Nephron (organoid): Measurements from ENCODE around the gene RGS6.

ENCODE experiments used
- H3K27ac Mint-ChIP-seq, 3 experiments: 2 replicates each; pipeline ENCODE4 v1.8.0; 2020; ENCODE audit warnings: mixed read lengths in 3 of 3, mild to moderate bottlenecking in 2 of 3, moderate library complexity in 1 of 3
- H3K27me3 Mint-ChIP-seq: 2 replicates; pipeline ENCODE4 v1.8.0; 2021; ENCODE audit warnings: low read depth, mild to moderate bottlenecking, moderate library complexity, mixed read lengths
- H3K36me3 Mint-ChIP-seq: 2 replicates; pipeline ENCODE4 v1.8.0; 2020; ENCODE audit warnings: low read depth, mixed read lengths
- H3K4me1 Mint-ChIP-seq: 2 replicates; pipeline ENCODE4 v1.8.0; 2020; ENCODE audit warnings: mixed read lengths
- H3K4me3 Mint-ChIP-seq, 3 experiments: 2 replicates each; pipeline ENCODE4 v1.8.0; 2020; ENCODE audit warnings: mild to moderate bottlenecking in 3 of 3, mixed read lengths in 3 of 3, moderate library complexity in 2 of 3
- H3K9me3 Mint-ChIP-seq: 2 replicates; pipeline ENCODE4 v1.8.0; 2020; ENCODE audit warnings: mixed read lengths
- TF ChIP-seq, protein P1 (sequence below), 3 experiments: fragments of 200-600 bp; sonication (generic); IDR thresholded peaks; one replicate each; pipeline ENCODE4 v1.5.0; 2021; ENCODE audit warnings: antibody characterized with exemption in 3 of 3; ENCODE audit not compliant: unreplicated experiment in 3 of 3

RGS6 gene

GRCh38 chr14:72404998-72405397, 472.8 kb downstream of the RGS6 start:
- peaks cover 7% of the 10 kb centered on the region for H3K4me1 Mint-ChIP-seq
- TF ChIP-seq, protein P1, sequence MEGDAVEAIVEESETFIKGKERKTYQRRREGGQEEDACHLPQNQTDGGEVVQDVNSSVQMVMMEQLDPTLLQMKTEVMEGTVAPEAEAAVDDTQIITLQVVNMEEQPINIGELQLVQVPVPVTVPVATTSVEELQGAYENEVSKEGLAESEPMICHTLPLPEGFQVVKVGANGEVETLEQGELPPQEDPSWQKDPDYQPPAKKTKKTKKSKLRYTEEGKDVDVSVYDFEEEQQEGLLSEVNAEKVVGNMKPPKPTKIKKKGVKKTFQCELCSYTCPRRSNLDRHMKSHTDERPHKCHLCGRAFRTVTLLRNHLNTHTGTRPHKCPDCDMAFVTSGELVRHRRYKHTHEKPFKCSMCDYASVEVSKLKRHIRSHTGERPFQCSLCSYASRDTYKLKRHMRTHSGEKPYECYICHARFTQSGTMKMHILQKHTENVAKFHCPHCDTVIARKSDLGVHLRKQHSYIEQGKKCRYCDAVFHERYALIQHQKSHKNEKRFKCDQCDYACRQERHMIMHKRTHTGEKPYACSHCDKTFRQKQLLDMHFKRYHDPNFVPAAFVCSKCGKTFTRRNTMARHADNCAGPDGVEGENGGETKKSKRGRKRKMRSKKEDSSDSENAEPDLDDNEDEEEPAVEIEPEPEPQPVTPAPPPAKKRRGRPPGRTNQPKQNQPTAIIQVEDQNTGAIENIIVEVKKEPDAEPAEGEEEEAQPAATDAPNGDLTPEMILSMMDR (IDR thresholded peaks at IDR 0.05; ENCODE audit: unreplicated experiment in 3 of 3) = no peak
- H3K27ac Mint-ChIP-seq = no peak overlapping the region
- H3K9me3 Mint-ChIP-seq = peaks cover 2% of the 10 kb centered on the region
- no peaks in the 10 kb centered on the region for H3K27me3 Mint-ChIP-seq
- no peak overlapping the region for H3K4me3 Mint-ChIP-seq
- H3K36me3 Mint-ChIP-seq = no peaks in the 10 kb centered on the region

GRCh38 chr14:72408020-72408419, 475.8 kb downstream of the RGS6 start:
- no peaks in the 10 kb centered on the region for H3K27me3 Mint-ChIP-seq
- no peaks in the 10 kb centered on the region for H3K36me3 Mint-ChIP-seq
- TF ChIP-seq, protein P1 (IDR thresholded peaks at IDR 0.05; ENCODE audit: unreplicated experiment in 3 of 3) = no peak
- H3K27ac Mint-ChIP-seq = no peak overlapping the region
- H3K4me3 Mint-ChIP-seq = no peak overlapping the region
- peaks cover 13% of the 10 kb centered on the region for H3K9me3 Mint-ChIP-seq
- H3K4me1 Mint-ChIP-seq = no peaks in the 10 kb centered on the region

- TF ChIP-seq, protein P1 (IDR thresholded peaks at IDR 0.05; ENCODE audit: unreplicated experiment in 3 of 3) = no peak
Observed at GRCh38 chr14:72409047-72409446, 476.8 kb downstream of the RGS6 start.

DNA sequence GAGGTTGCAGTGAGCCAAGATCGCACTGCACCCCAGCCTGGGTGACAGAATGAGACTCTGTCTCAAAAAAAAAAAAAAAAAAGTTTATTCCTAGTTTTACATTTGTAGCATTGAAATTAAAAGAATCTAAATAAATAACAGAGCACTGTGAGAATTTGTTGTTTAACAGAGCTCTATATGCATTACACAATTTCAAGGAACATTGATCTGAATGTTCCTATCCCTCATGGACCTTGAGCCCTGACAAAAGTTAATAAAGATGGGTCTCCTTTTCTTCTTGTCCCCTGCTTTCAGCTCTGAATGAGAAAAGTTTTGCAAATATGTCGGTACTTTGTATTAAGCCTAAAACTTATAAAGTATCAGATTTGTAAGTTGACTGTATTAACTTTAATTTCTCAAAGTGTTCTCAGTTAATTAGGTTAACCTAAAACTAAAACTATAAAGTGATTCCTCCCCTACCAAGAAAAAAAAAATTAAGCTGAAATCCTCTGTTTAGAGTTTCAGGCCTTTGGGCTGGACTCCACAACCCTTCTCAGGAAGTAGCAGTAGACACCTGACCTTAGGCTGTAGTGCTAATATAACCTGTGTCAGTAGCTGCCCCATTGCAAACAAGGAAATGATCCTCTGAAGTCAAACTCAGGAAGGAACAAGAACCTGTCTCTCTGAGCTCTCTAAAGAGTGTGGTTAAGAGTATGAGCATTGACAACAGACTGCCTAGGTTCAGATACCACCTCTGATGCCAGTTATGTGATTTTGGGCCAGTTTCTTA, 484.0 kb downstream of the RGS6 start:
- Mint-ChIP-seq H3K36me3 (peaks cover 4% of the 10 kb centered on the region), H3K4me1 (peaks cover 6% of the 10 kb centered on the region), H3K4me3 (no peak overlapping the region), H3K9me3 (peaks cover 26% of the 10 kb centered on the region), H3K27me3 (no peaks in the 10 kb centered on the region), H3K27ac (no peak overlapping the region)
- TF ChIP-seq, protein P1 (IDR thresholded peaks at IDR 0.05; ENCODE audit: unreplicated experiment in 3 of 3) = no peak

More at GRCh38 chr14:72409047-72409446, 476.8 kb downstream of the RGS6 start:
- no peak overlapping the region for H3K27ac Mint-ChIP-seq
- no peaks in the 10 kb centered on the region for H3K4me1 Mint-ChIP-seq
- H3K36me3 Mint-ChIP-seq = no peaks in the 10 kb centered on the region
- H3K4me3 Mint-ChIP-seq = no peak overlapping the region
- peaks cover 14% of the 10 kb centered on the region for H3K9me3 Mint-ChIP-seq
- no peaks in the 10 kb centered on the region for H3K27me3 Mint-ChIP-seq

- Mint-ChIP-seq H3K4me3 (no peak overlapping the region), H3K9me3 (peaks cover 23% of the 10 kb centered on the region), H3K27me3 (no peaks in the 10 kb centered on the region), H3K36me3 (peaks cover 4% of the 10 kb centered on the region), H3K4me1 (peaks cover 6% of the 10 kb centered on the region), H3K27ac (no peak overlapping the region)
- TF ChIP-seq, protein P1 (IDR thresholded peaks at IDR 0.05; ENCODE audit: unreplicated experiment in 3 of 3) = no peak
Observed at GRCh38 chr14:72416892-72417291, 484.7 kb downstream of the RGS6 start.

- Mint-ChIP-seq H3K27ac (no peak overlapping the region), H3K4me3 (no peak overlapping the region), H3K4me1 (peaks cover 6% of the 10 kb centered on the region), H3K36me3 (peaks cover 4% of the 10 kb centered on the region), H3K9me3 (peaks cover 27% of the 10 kb centered on the region), H3K27me3 (no peaks in the 10 kb centered on the region)
- TF ChIP-seq, protein P1 (IDR thresholded peaks at IDR 0.05; ENCODE audit: unreplicated experiment in 3 of 3) = no peak
Observed at GRCh38 chr14:72418806-72419205, 486.6 kb downstream of the RGS6 start.
